Right renal cortex interstitium (tissue), 3 donors: ENCODE results near the gene PRR3. TPM values are rescaled to one million over a fixed set of nuclear protein-coding genes. Genes with fewer than 3 reads are reported as not detected.

ENCODE experiments used
- DNase-seq, 3 donors: peaks; one replicate each; pipeline ENCODE4 v3.0.0-alpha.2; 2013; ENCODE audit warnings: low read depth in 3 of 3, low spot score in 2 of 3
- polyA plus RNA-seq, 3 donors: library from polyadenylated mRNA; unstranded; fragments of 120-200 nt; gene quantifications; one replicate each; pipeline ENCODE4 v1.2.1, GENCODE V29; 2013; ENCODE audit not compliant: insufficient read length in 3 of 3

PRR3 gene
- polyA plus RNA-seq, 3 donors: 29.5 to 31.5 (median 30.2) TPM

- no peak for DNase-seq
Measured at GRCh38 chr6:30611150-30611855, 54.2 kb downstream of the PRR3 start.

GRCh38 chr6:30611856-30612194, 54.7 kb downstream of the PRR3 start:
- DNase-seq: no peak

DNA sequence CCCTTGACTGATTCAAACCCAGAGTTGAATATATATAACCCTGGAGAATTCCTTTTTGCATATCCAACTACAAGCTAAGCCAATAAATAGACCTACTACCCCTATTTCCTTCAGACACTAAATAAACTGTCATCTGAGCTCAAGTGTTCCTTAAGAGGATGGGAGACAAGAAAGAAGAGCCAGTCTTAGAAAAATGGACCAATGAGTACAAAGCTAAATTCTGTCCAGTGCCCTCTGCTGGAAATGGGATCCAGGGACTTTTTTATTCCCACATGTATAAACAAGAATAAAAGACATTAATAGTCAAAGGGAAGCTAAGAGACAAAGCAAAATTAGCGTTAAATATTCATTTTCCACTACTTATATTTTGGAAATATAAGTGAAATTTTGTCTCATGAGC, 55.1 kb downstream of the PRR3 start:
- DNase-seq: no peak

GRCh38 chr6:30612687-30613248, 55.7 kb downstream of the PRR3 start:
- no peak for DNase-seq

Other genes with a start within 250 kb of the PRR3 start
- gene TRIM39, start 230.4 kb upstream of the PRR3 start, polyA plus RNA-seq: 10 to 100 TPM; 13.1 to 14.1 (median 13.7) TPM
- 10 to 100 TPM; 29.4 to 32.0 (median 31.5) TPM for gene RPP21, start 212.1 kb upstream of the PRR3 start, polyA plus RNA-seq
- gene HLA-E, start 67.8 kb upstream of the PRR3 start, polyA plus RNA-seq: 100 to 1,000 TPM; 114 to 118 (median 114) TPM
- gene GNL1, start 806 bp upstream of the PRR3 start, polyA plus RNA-seq: 10 to 100 TPM; 75.7 to 89.8 (median 80.4) TPM
- gene ABCF1, start 14.1 kb downstream of the PRR3 start, polyA plus RNA-seq: 10 to 100 TPM; 71.2 to 76.2 (median 73.3) TPM
- 10 to 100 TPM; 48.0 to 51.6 (median 48.1) TPM for gene PPP1R10, start 59.9 kb downstream of the PRR3 start, polyA plus RNA-seq
- 10 to 100 TPM; 63.7 to 66.9 (median 65.8) TPM for gene MRPS18B, start 60.5 kb downstream of the PRR3 start, polyA plus RNA-seq
- gene ATAT1, start 69.6 kb downstream of the PRR3 start, polyA plus RNA-seq: 10 to 100 TPM; 26.7 to 31.8 (median 29.2) TPM
- gene C6orf136, start 89.8 kb downstream of the PRR3 start, polyA plus RNA-seq: 10 to 100 TPM; 17.3 to 19.6 (median 17.5) TPM
- gene DHX16, start 115.7 kb downstream of the PRR3 start, polyA plus RNA-seq: 10 to 100 TPM; 43.5 to 46.2 (median 45.6) TPM
- 10 to 100 TPM; 34.4 to 38.4 (median 34.4) TPM for gene PPP1R18, start 129.3 kb downstream of the PRR3 start, polyA plus RNA-seq
- gene NRM, start 133.7 kb downstream of the PRR3 start, polyA plus RNA-seq: 10 to 100 TPM; 32.5 to 33.4 (median 33.0) TPM
- 10 to 100 TPM; 33.5 to 43.4 (median 35.6) TPM for gene MDC1, start 160.0 kb downstream of the PRR3 start, polyA plus RNA-seq
- 1,000 to 10,000 TPM; 1,231 to 1,298 (median 1,262) TPM for gene TUBB, start 163.1 kb downstream of the PRR3 start, polyA plus RNA-seq
- 100 to 1,000 TPM; 134 to 154 (median 141) TPM for gene FLOT1, start 185.4 kb downstream of the PRR3 start, polyA plus RNA-seq
- 10 to 100 TPM; 17.9 to 24.5 (median 23.3) TPM for gene IER3, start 187.3 kb downstream of the PRR3 start, polyA plus RNA-seq